Liver (tissue), 9 donors: ENCODE results near the gene ENTPD1. TPM values are rescaled to one million over a fixed set of nuclear protein-coding genes. Genes with fewer than 3 reads are reported as not detected.

Experiments
- DNase-seq: peaks from one replicate; pipeline ENCODE4 v3.0.0-alpha.2; 2017; ENCODE audit warnings: low spot score
- H3K27ac ChIP-seq, 2 donors: one replicate each; pipeline ENCODE4 v1.7.0; 2013; ENCODE audit warnings: inconsistent platforms in 2 of 2, low read length in 2 of 2, control low read depth in 1 of 2, low read depth in 1 of 2, mild to moderate bottlenecking in 1 of 2
- H3K27me3 ChIP-seq, 4 donors: one replicate each; pipeline versions ENCODE4 v1.6.1 to v1.7.0; 2013; ENCODE audit warnings: low read length in 3 of 4, inconsistent platforms in 1 of 4, mild to moderate bottlenecking in 1 of 4, moderate library complexity in 1 of 4; ENCODE audit not compliant: control insufficient read depth in 4 of 4, insufficient read depth in 4 of 4
- H3K36me3 ChIP-seq, 4 donors: one replicate each; pipeline versions ENCODE4 v1.6.1 to v1.7.0; 2013; ENCODE audit warnings: low read length in 3 of 4, mild to moderate bottlenecking in 3 of 4, low read depth in 1 of 4, moderate library complexity in 1 of 4; ENCODE audit not compliant: control insufficient read depth in 4 of 4, insufficient read depth in 3 of 4
- H3K4me1 ChIP-seq, 4 donors: one replicate each; pipeline versions ENCODE4 v1.6.1 to v1.7.0; 2013; ENCODE audit warnings: low read length in 3 of 4, mild to moderate bottlenecking in 3 of 4, moderate library complexity in 1 of 4; ENCODE audit not compliant: control insufficient read depth in 4 of 4, insufficient read depth in 4 of 4
- H3K4me3 ChIP-seq, 3 donors: one replicate each; pipeline versions ENCODE4 v1.6.1 to v1.7.0; 2013; ENCODE audit warnings: low read length in 3 of 3, control low read depth in 1 of 3, low read depth in 1 of 3, mild to moderate bottlenecking in 1 of 3
- H3K9ac ChIP-seq, 2 donors: one replicate each; pipeline ENCODE4 v1.7.0; 2013; ENCODE audit warnings: low read length in 2 of 2, mild to moderate bottlenecking in 2 of 2, moderate library complexity in 2 of 2, control low read depth in 1 of 2, low read depth in 1 of 2
- H3K9me3 ChIP-seq, 4 donors: one replicate each; pipeline versions ENCODE4 v1.6.1 to v1.7.0; 2013; ENCODE audit warnings: low read length in 3 of 4; ENCODE audit not compliant: control insufficient read depth in 4 of 4
- EGR1 ChIP-seq, 2 donors: IDR thresholded peaks; 2 replicates each; pipeline ENCODE4 v1.6.1; 2016 to 2018; ENCODE audit warnings: antibody characterized with exemption in 2 of 2, low read depth in 2 of 2
- FOXA1 ChIP-seq: IDR thresholded peaks from 2 replicates; pipeline ENCODE4 v1.6.1; 2016; ENCODE audit warnings: antibody characterized with exemption
- FOXA2 ChIP-seq: IDR thresholded peaks from 2 replicates; pipeline ENCODE4 v1.6.1; 2016; ENCODE audit warnings: antibody characterized with exemption
- GABPA ChIP-seq, 2 donors: IDR thresholded peaks in 1 of 2; conservative IDR thresholded peaks in 1 of 2; 2 replicates each; pipeline ENCODE4 v1.6.1; 2016; ENCODE audit warnings: antibody characterized with exemption in 2 of 2, mild to moderate bottlenecking in 1 of 2, moderate library complexity in 1 of 2
- HNF4A ChIP-seq, 2 donors: conservative IDR thresholded peaks; 2 replicates each; pipeline ENCODE4 v1.6.1; 2016; ENCODE audit warnings: antibody characterized with exemption in 2 of 2, mild to moderate bottlenecking in 2 of 2
- HNF4G ChIP-seq: IDR thresholded peaks from 2 replicates; pipeline ENCODE4 v1.6.1; 2016; ENCODE audit warnings: antibody characterized with exemption
- JUND ChIP-seq, 2 donors: IDR thresholded peaks; 2 replicates each; pipeline ENCODE4 v1.6.1; 2016; ENCODE audit warnings: antibody characterized with exemption in 2 of 2
- MAX ChIP-seq: IDR thresholded peaks from 2 replicates; pipeline ENCODE4 v1.6.1; 2016; ENCODE audit warnings: antibody characterized with exemption
- NR2F2 ChIP-seq: IDR thresholded peaks from 2 replicates; pipeline ENCODE4 v1.6.1; 2016; ENCODE audit warnings: antibody characterized with exemption
- RAD21 ChIP-seq, 2 donors: IDR thresholded peaks; 2 replicates each; pipeline ENCODE4 v1.6.1; 2016; ENCODE audit warnings: antibody characterized with exemption in 2 of 2, mild to moderate bottlenecking in 2 of 2
- RXRA ChIP-seq, 2 donors: IDR thresholded peaks; 2 replicates each; pipeline ENCODE4 v1.6.1; 2017 to 2018; ENCODE audit warnings: antibody characterized with exemption in 2 of 2, mild to moderate bottlenecking in 1 of 2
- SP1 ChIP-seq: IDR thresholded peaks from 2 replicates; pipeline ENCODE4 v1.6.1; 2018; ENCODE audit warnings: antibody characterized with exemption, mild to moderate bottlenecking
- TAF1 ChIP-seq: conservative IDR thresholded peaks from 2 replicates; pipeline ENCODE4 v1.6.1; 2016; ENCODE audit warnings: antibody characterized with exemption, mild to moderate bottlenecking
- YY1 ChIP-seq: IDR thresholded peaks from 2 replicates; pipeline ENCODE4 v1.6.1; 2016; ENCODE audit warnings: antibody characterized with exemption, mild to moderate bottlenecking
- ZBTB33 ChIP-seq: IDR thresholded peaks from 2 replicates; pipeline ENCODE4 v1.6.1; 2016; ENCODE audit warnings: antibody characterized with exemption
- WGBS: extraction: QIAGEN DNeasy Blood & Tissue Kit; methylation state at CpG from one replicate; pipeline ENCODE4 v1.1.7; 2013; 5-methylcytosine and 5-hydroxymethylcytosine counted together
- polyA plus RNA-seq, 2 donors: library from polyadenylated mRNA; stranded (reverse) in 1 of 2; unstranded in 1 of 2; fragments of 200-250 nt in 1 of 2; fragments of >200 nt in 1 of 2; fragmentation: Nextera tagmentation in 1 of 2; extraction: Ambion mirVana in 1 of 2; gene quantifications; one replicate each; pipeline versions ENCODE4 v1.2.1 to v1.2.3, GENCODE V29; 2013 to 2015
- total RNA-seq, 2 donors: library from RNA; depleted of rRNA; stranded (reverse); fragments of >200 nt; gene quantifications; one replicate each; pipeline ENCODE4 v1.2.3, GENCODE V29; 2014
- TF ChIP-seq, protein P1 (sequence below): IDR thresholded peaks from 2 replicates; pipeline ENCODE4 v1.6.1; 2016; ENCODE audit warnings: antibody characterized with exemption
- TF ChIP-seq, protein P2 (sequence below): IDR thresholded peaks from 2 replicates; pipeline ENCODE4 v1.6.1; 2016; ENCODE audit warnings: antibody characterized with exemption, mild to moderate bottlenecking
- TF ChIP-seq, protein P3 (sequence below): fragments of 150-350 bp; IDR thresholded peaks from 2 replicates; pipeline ENCODE4 v1.5.1; 2017; ENCODE audit warnings: improper control_type of control experiment, low read depth, low read length; ENCODE audit not compliant: missing input control
- donor health status: healthy.
- donor health status: healthy.
- donor health status: healthy.
- donor health status: healthy.
- donor health status: healthy.

ENTPD1 gene
- total and polyA plus RNA-seq, 4 donors = 2.1 to 8.0 (median 4.3) TPM

GRCh38 chr10:95872158-95872711 is 116.3 kb downstream of the ENTPD1 start:
- no peaks in the 10 kb centered on the region for H3K9me3 ChIP-seq
- no peaks in the 10 kb centered on the region for H3K27me3 ChIP-seq
- no peak overlapping the region for H3K4me3 ChIP-seq
- 51% methylated on average over 2 of the region's 2 CpGs for WGBS
- no peak overlapping the region for H3K27ac ChIP-seq
- TF ChIP-seq, protein P1, sequence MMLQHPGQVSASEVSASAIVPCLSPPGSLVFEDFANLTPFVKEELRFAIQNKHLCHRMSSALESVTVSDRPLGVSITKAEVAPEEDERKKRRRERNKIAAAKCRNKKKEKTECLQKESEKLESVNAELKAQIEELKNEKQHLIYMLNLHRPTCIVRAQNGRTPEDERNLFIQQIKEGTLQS = no peak
- TF ChIP-seq FOXA1 (no peak), RAD21 (IDR thresholded peaks at IDR 0.05) (no peak), JUND (IDR thresholded peaks at IDR 0.05) (no peak), HNF4G (no peak), MAX (no peak), ZBTB33 (no peak), HNF4A (conservative IDR thresholded peaks at IDR 0.05) (no peak), SP1 (no peak), NR2F2 (no peak), RXRA (IDR thresholded peaks at IDR 0.05) (no peak)
- TF ChIP-seq, protein P2, sequence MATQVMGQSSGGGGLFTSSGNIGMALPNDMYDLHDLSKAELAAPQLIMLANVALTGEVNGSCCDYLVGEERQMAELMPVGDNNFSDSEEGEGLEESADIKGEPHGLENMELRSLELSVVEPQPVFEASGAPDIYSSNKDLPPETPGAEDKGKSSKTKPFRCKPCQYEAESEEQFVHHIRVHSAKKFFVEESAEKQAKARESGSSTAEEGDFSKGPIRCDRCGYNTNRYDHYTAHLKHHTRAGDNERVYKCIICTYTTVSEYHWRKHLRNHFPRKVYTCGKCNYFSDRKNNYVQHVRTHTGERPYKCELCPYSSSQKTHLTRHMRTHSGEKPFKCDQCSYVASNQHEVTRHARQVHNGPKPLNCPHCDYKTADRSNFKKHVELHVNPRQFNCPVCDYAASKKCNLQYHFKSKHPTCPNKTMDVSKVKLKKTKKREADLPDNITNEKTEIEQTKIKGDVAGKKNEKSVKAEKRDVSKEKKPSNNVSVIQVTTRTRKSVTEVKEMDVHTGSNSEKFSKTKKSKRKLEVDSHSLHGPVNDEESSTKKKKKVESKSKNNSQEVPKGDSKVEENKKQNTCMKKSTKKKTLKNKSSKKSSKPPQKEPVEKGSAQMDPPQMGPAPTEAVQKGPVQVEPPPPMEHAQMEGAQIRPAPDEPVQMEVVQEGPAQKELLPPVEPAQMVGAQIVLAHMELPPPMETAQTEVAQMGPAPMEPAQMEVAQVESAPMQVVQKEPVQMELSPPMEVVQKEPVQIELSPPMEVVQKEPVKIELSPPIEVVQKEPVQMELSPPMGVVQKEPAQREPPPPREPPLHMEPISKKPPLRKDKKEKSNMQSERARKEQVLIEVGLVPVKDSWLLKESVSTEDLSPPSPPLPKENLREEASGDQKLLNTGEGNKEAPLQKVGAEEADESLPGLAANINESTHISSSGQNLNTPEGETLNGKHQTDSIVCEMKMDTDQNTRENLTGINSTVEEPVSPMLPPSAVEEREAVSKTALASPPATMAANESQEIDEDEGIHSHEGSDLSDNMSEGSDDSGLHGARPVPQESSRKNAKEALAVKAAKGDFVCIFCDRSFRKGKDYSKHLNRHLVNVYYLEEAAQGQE = no peak
- H3K9ac ChIP-seq = no peak overlapping the region
- peaks cover 0 to 6% (median 1%) of the 10 kb centered on the region in 4 donors for H3K36me3 ChIP-seq
- DNase-seq = no peak
- H3K4me1 ChIP-seq = no peaks in the 10 kb centered on the region

- DNase-seq = no peak
- H3K9ac ChIP-seq = no peak overlapping the region
- no peak overlapping the region for H3K27ac ChIP-seq
- no peak overlapping the region for H3K4me3 ChIP-seq
- no peaks in the 10 kb centered on the region for H3K27me3 ChIP-seq
- 98% methylated on average over 2 of the region's 2 CpGs for WGBS
- H3K4me1 ChIP-seq = no peaks in the 10 kb centered on the region
- no peaks in the 10 kb centered on the region for H3K9me3 ChIP-seq
- peaks cover 0 to 6% (median under 1%) of the 10 kb centered on the region in 4 donors for H3K36me3 ChIP-seq
- no peak for TF ChIP-seq FOXA1
- no peak for TF ChIP-seq HNF4G
- TF ChIP-seq TAF1 = no peak
- TF ChIP-seq GABPA (IDR thresholded peaks at IDR 0.05 in 1 of 2, conservative IDR thresholded peaks at IDR 0.05 in 1 of 2) = no peak
- TF ChIP-seq, protein P3, sequence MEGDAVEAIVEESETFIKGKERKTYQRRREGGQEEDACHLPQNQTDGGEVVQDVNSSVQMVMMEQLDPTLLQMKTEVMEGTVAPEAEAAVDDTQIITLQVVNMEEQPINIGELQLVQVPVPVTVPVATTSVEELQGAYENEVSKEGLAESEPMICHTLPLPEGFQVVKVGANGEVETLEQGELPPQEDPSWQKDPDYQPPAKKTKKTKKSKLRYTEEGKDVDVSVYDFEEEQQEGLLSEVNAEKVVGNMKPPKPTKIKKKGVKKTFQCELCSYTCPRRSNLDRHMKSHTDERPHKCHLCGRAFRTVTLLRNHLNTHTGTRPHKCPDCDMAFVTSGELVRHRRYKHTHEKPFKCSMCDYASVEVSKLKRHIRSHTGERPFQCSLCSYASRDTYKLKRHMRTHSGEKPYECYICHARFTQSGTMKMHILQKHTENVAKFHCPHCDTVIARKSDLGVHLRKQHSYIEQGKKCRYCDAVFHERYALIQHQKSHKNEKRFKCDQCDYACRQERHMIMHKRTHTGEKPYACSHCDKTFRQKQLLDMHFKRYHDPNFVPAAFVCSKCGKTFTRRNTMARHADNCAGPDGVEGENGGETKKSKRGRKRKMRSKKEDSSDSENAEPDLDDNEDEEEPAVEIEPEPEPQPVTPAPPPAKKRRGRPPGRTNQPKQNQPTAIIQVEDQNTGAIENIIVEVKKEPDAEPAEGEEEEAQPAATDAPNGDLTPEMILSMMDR = no peak
- TF ChIP-seq HNF4A (conservative IDR thresholded peaks at IDR 0.05) = no peak
- TF ChIP-seq FOXA2 = no peak
- no peak for TF ChIP-seq RXRA (IDR thresholded peaks at IDR 0.05)
- no peak for TF ChIP-seq SP1
- TF ChIP-seq EGR1 (IDR thresholded peaks at IDR 0.05; ENCODE audit: low read depth in 2 of 2) = no peak
- no peak for TF ChIP-seq RAD21 (IDR thresholded peaks at IDR 0.05)
- TF ChIP-seq, protein P2 = no peak
- TF ChIP-seq NR2F2 = no peak
- TF ChIP-seq YY1 = no peak
- TF ChIP-seq ZBTB33 = no peak
- TF ChIP-seq JUND (IDR thresholded peaks at IDR 0.05) = no peak
Observed at GRCh38 chr10:95873139-95873538, 117.2 kb downstream of the ENTPD1 start.
